CD4-positive, alpha-beta T cell treated with Interferon alpha-2 for 1 hour (primary cell): Measurements from ENCODE around the gene PRR13.
"Not testable (repeated sequence)": the region's sequence is repeated elsewhere in the genome, so short reads cannot be mapped to it uniquely, and the experiment has no call there.

Source experiments
- DNase-seq, 2 donors: peaks; one replicate each; pipeline ENCODE4 v3.0.0-alpha.2; 2020 to 2022

The PRR13 gene

GRCh38 chr12:53439582-53439981 lies 2.0 kb upstream of the PRR13 start:
- not testable (repeated sequence) for DNase-seq

DNA sequence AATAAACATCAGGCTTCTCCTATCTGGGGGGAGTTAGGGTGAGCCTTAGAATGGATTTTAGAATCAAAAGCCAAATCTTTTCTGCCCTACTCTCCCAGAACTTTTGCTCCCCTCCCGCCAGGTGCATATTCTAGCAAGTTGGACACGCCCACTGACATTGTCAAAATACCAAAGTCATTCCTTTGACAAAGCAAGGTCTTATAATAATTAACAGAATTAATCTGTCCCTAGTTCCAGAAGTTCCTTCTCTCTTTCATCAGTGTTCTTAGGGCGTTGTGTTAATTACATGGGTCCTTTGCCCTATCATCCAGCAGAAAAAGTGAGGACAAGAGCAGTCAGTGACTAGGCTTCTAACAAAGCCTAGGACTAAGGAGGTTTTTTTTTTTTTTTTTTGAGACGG lies 2.4 kb downstream of the PRR13 start:
- DNase-seq: no peak

GRCh38 chr12:53444593-53445325 lies 3.2 kb downstream of the PRR13 start:
- not testable (repeated sequence) for DNase-seq

GRCh38 chr12:53450936-53451335 lies 9.4 kb downstream of the PRR13 start:
- no peak for DNase-seq

- peak; percentile 99 for DNase-seq
These were observed 10.2 kb downstream of the PRR13 start, which contains the start of gene PCBP2 for GRCh38 chr12:53451661-53452158. PCBP2 (plus strand) TSS chr12:53452102; CDS start chr12:53454801, 2,699 bp downstream.

- DNase-seq: peak; percentile 72 to 86
These were observed 10.9 kb downstream of the PRR13 start for GRCh38 chr12:53452159-53453077.

DNA sequence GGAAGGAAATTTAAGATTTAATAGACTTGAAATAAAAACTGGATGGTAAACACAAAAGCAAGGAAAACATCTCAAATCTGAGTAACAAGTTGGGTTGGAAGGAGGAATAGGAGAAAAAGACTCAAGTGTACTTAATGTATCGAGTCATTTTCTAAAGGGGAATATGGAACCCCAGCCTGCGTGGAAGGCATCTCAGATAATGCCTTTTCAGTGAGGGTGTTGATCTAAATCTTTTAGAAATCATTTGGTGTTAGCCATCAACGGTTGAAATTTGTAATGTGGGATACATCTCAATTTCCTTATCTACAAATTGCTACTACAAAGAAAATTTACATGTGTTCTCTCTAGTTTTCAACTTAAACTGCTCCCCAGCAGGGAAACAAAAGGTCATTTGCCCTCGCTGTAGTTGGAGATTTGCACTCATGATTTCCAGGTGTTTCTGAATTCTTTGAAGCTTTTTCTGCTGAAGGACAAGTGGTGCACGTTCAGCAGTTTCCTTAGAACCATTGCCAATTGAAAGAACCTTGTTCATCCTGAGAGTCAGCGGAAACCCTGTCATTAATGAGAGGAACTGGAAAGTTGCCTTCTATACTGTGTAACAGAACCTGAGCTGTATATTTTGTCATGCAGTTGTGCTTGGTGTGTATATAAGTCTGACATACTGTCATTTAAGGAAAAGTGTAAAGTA lies 12.6 kb downstream of the PRR13 start:
- no peak for DNase-seq

- DNase-seq: no peak
These were observed 13.2 kb downstream of the PRR13 start for GRCh38 chr12:53454707-53455106.

- no peak for DNase-seq
These were observed 15.3 kb downstream of the PRR13 start for GRCh38 chr12:53456654-53457366.

GRCh38 chr12:53459097-53459496 lies 17.6 kb downstream of the PRR13 start:
- no peak for DNase-seq

DNA sequence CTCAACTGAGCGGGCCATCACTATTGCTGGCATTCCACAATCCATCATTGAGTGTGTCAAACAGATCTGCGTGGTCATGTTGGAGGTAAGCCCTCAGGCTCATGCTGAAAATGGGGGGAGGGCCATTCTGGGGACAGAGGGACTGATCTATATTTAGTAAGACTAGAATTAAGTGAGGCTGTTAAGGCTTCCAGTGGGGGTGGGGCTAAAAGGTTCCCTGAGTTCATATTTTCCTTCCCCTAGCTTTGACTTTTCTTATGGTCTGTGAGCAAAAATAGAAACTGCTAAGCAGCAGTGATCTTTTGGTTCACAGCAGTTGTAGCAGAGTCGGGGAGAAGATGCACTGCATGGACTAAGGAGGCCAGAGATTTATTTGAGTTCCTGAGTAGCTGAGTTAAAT lies 19.5 kb downstream of the PRR13 start:
- no peak for DNase-seq

- no peak for DNase-seq
These were observed 20.1 kb downstream of the PRR13 start for GRCh38 chr12:53461591-53461990.

DNA sequence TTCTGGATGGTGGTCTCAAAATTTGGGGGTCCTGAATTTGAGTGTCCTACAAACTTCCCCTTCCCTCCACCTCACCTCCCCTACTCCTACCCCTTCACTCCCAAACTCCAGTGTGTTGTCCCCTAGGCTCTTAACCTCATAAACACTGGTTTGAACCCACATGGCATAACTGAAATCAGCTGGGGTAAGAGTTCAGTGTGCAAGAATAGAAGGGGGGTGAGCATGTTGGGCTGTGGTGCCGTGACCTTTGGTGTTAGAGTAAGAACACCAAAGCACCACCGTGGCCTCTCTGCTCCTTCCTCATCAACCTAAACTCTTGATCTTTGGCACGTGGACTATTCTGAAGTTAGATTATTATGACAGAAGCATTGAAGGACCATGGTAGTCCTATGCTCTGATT lies 21.4 kb downstream of the PRR13 start:
- DNase-seq: no peak

GRCh38 chr12:53463802-53464560 lies 22.4 kb downstream of the PRR13 start:
- DNase-seq: no peak

DNA sequence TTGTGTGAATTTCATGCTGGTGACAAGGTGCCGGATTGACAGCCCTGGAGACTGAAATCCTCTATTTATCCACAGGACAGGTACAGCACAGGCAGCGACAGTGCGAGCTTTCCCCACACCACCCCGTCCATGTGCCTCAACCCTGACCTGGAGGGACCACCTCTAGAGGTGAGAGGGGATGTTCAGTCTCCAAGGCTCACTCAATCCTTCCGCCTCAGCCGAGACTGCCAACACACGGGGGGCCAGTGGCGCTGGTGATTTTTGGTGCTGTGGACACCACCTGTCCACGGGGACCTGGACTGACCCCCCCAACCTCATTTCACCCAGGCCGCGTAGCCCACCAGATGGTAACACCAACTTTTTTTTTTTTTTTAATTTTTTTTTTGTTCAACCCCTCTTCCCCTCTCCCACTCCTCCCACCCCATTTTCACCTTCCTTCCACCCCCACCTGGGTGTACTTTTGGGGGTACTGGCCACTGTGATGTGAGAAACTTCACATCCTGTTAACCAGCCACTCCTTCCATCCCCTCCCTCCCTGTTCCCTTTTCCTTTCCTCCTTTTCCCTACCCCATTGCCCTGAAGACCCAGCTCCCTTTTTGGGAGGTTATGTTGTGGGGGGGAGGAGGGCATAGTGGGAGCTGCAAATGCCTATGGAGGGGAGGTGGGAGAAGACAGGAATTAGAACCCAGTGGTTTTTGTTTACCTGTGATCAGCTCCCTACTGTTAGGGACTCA lies 23.3 kb downstream of the PRR13 start:
- DNase-seq: no peak

GRCh38 chr12:53465679-53466078 lies 24.1 kb downstream of the PRR13 start:
- no peak for DNase-seq

DNA sequence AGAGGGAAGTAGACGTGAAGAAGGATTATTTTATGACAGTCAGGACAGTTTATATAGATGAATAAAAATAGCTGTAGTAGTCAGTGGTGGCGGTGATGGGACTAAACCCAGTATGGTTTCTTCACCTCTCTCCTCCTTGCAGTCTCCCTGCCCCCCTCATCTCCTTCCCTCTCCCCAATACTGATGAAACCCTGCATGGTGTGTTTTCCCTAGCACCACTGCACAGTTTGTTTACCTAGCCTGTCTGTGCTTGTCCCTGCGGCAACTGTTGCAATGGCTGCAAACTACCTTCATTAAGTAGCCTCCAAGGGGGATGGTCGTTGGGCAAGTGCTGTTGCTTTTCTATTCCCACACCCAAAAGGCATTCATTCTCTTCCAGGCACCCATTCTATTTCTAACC lies 25.1 kb downstream of the PRR13 start:
- DNase-seq: no peak

GRCh38 chr12:53467082-53467481 lies 25.5 kb downstream of the PRR13 start:
- DNase-seq: no peak

- no peak for DNase-seq
These were observed 26.3 kb downstream of the PRR13 start for GRCh38 chr12:53467880-53468279.

- no peak for DNase-seq
These were observed 26.7 kb downstream of the PRR13 start for GRCh38 chr12:53468282-53468681.

DNA sequence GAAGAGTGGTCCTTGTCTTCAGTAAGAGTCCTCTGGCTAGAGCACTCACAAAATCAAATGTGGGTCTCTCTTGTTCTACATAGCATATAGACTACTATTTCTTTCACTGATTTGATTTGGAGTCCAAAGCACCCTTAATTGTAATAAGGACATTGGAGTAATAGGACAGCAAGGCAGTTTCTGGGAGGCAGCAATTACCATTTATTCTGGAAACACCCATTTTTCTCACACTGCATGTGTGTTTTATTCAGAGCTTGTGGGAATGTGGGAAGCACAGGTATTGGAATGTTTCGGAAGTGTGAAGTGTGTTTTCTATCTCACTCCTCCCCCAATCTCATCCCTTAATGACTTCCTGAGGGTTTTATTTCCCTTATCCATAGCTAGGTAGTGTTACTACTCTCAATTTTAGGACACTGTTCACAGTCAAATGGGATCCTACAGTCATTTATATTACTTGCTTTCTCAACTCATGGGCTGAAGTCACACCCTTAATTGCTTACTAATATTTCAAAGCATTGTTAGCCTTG lies 30.6 kb downstream of the PRR13 start:
- DNase-seq: no peak
